Loucy (cell line): ENCODE data around the gene COMMD1.

Source experiments
- CTCF ChIP-seq: fragments of 200-600 bp; sonication (generic); conservative IDR thresholded peaks from 2 replicates; pipeline ENCODE4 v1.5.1; 2014; ENCODE audit warnings: mild to moderate bottlenecking, antibody characterized with exemption, low read length
- EZH2phosphoT487 ChIP-seq: fragments of 200-600 bp; IDR thresholded peaks from 2 replicates; pipeline ENCODE4 v1.6.1; 2018; ENCODE audit warnings: antibody characterized with exemption, mild to moderate bottlenecking, moderate library complexity, borderline replicate concordance

GRCh38 chr2:61922714-61923113, 17.2 kb downstream of the COMMD1 start:
- no peak for TF ChIP-seq CTCF
- no peak for TF ChIP-seq EZH2phosphoT487
